Nucleus accumbens (tissue), 56 donors: ENCODE data around the gene CDKAL1.

Source experiments
- DNase-seq, 56 donors: peaks; one replicate each; lab custom pipeline; 2025; lab: John Stamatoyannopoulos, UW

The CDKAL1 gene

GRCh38 chr6:20814494-20814893 lies 280.2 kb downstream of the CDKAL1 start:
- no peak for DNase-seq

DNA sequence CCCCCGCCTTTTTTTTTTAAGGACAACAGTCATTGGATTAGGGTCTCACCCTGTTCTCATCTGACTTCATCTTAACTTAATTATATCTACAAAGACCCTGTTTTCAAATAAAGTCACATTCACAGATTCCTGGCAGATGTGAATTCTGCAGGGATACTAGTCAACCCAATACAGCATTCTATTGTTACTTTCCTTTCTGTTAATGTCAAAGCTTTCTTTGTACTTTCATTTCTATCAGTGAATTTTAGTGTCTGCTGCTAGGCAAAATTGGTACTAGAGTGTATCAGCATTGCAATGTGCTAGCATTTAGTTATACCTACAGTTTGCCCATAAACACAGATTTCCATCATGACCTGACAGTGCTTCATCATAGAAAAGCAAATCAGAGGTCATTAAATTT lies 281.9 kb downstream of the CDKAL1 start:
- no peak for DNase-seq

DNA sequence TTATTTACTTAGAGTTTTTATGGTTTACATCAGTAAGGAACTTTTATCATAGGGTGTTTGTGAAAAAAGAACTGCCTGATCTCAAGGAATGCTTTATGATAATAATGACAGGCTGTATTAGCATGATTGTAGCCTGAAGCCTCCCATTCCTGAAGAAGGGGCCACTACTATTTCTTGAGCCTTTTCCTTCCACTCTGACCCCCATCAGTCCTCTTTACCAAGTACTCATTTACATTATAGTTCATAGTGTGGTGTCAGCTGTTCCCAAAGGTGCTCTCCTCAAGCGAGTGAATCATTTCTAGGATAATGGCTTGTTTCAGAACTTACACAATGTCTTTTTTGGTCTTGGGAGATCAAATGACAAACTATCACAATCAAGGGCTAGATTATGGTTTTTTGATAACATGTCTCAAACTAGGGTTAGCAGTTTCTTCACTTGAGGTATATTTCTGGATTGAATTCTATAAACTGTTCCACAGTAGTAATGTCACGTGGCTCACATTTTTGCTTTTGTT lies 283.6 kb downstream of the CDKAL1 start:
- DNase-seq, result no peak

DNA sequence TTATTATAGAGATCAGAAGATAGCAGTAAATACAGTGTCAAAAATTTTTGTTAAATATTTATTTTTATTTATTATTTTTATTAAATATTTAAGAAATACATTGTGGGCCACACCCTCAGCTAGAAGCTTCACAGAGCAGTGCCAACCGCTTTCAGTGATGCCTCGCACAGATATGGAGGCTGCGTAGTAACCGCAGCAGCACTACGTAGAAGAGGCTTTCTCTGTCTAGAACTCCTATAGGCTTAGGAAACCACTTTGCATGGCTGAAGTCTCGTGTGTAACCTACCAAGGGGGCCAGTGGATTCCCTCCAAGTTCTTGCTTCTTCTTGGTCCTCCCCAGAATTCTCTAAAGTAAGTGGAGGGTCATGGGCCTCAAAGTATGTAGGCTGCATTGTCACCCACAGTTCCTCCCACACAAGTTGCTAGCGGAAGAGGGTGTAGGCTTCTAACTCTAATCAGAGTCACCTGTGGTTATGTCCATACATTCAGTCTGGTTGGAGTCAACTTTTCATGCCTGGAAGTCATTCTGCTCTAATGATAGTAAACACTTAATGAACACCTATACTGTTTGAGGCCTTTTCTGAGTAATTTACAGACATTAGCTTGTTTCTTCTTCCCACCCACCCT lies 285.6 kb downstream of the CDKAL1 start:
- DNase-seq, result no peak

DNA sequence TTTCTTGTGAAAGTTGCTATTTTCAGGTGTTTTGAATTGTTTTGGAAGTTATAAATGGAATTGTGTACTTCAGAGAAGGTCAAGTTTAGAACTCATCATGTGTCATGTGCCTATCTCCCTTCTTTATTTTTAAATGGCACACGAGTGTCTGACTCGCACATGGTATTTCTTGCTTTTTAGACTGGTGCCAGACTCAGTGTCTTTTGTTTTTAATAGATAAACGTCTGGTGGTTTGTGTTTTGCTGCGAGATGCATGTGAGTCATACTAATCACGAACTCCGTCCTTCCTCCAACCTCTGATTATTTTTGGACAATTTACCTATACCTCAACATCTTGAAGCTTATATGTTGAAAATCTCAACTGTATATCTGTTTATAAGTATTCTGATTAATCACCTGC lies 292.1 kb downstream of the CDKAL1 start:
- no peak for DNase-seq

DNA sequence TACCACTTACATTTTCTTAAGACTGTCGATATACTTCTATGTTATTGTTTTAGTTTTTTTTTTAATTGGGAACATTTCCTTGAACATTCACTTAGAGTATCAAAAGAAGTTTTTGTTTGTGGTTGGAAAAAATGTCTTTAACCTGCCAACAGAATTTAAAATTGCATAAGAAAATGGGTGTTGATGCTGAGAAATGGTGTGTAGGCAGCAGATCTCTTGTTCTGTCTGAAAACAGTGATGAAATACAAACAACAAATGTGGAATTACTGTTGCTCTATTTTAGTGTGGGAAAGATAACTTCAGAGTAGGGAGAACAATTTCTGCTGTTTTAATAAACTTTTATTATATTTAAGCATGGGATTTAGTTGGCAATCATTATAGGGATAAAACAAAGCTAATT lies 293.5 kb downstream of the CDKAL1 start:
- no peak for DNase-seq

GRCh38 chr6:20830576-20830975 lies 296.3 kb downstream of the CDKAL1 start:
- DNase-seq, result no peak

DNA sequence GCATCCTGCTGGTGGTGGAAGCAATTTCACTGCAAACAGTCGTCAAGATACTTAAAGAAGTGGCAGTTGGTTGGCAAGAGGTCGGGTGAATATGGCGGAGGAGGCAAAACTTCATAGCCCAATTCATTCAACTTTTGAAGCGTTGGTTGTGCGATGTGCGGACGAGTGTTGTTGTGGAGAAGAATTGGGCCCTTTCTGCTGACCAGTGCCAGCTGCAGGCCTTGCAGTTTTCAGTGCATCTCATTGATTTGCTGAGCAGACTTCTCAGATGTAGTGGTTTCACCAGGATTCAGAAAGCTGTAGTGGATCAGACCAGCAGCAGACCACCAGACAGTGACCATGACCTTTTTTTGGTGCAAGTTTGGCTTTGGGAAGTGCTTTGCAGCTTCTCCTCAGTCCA lies 297.0 kb downstream of the CDKAL1 start:
- DNase-seq, result peak in 6 of 56 donors; percentile 2 to 28 (median 14)

GRCh38 chr6:20833881-20834515 lies 299.7 kb downstream of the CDKAL1 start:
- peak in 1 of 56 donors; percentile 0 for DNase-seq

GRCh38 chr6:20835315-20836010 lies 301.2 kb downstream of the CDKAL1 start:
- DNase-seq, result no peak

GRCh38 chr6:20837189-20837588 lies 302.9 kb downstream of the CDKAL1 start:
- no peak for DNase-seq

- no peak for DNase-seq
These were observed 303.9 kb downstream of the CDKAL1 start for GRCh38 chr6:20838113-20838512.

- DNase-seq, result no peak
These were observed 305.4 kb downstream of the CDKAL1 start for GRCh38 chr6:20839630-20840029.

DNA sequence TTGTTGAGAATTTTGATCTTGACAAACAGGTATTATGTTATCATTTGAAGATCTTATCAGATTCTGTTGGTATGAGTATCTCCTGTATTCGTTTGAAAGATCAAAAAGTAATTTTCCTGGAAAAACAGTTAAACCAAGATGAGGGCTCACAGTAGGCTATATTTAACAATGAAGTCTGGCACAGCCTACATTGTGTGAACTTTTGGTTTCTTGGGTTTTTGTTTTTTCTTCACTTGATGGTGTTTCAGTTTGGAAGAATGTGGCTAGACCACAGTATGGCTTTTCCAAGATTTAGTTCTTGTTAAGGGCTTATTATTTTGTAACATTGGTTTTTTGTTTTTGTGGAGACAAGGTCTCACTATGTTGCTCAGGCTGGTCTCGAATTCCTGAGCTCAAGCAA lies 306.4 kb downstream of the CDKAL1 start:
- DNase-seq, result no peak

- peak in 1 of 56 donors; percentile 13 for DNase-seq
These were observed 307.5 kb downstream of the CDKAL1 start for GRCh38 chr6:20841806-20842205.

GRCh38 chr6:20845592-20845991 lies 311.3 kb downstream of the CDKAL1 start:
- DNase-seq, result no peak

- DNase-seq, result no peak
These were observed 312.4 kb downstream of the CDKAL1 start for GRCh38 chr6:20846602-20847028.

DNA sequence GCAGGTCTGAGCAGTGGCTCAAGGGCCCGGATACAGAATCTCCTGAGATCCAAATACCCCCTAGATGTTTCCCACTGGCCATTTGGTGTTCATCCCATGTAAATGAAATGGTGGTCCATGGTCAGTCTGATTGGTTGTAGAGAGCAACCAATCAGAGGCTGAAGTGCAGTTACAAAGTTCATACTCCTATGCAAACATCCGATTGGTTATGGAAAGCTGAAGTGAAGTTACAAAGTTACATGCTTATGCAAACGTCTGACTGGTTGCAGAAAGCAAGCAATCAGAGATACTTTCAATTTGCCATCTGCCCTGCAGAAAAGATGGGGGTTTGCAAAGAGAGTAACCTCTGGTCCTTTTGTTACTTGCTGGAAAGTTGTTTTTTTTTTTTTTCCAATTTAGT lies 313.6 kb downstream of the CDKAL1 start:
- DNase-seq, result no peak

GRCh38 chr6:20850686-20851416 lies 316.6 kb downstream of the CDKAL1 start:
- no peak for DNase-seq

- DNase-seq, result no peak
These were observed 317.5 kb downstream of the CDKAL1 start for GRCh38 chr6:20851795-20852194.

GRCh38 chr6:20853828-20854227 lies 319.6 kb downstream of the CDKAL1 start:
- DNase-seq, result no peak
